Erythroblast (primary cell): ENCODE measurements around the gene ZFP1.

Experiments
- GATA1 ChIP-seq: IDR thresholded peaks from 2 replicates; pipeline ENCODE4 v1.6.1; 2011; ENCODE audit warnings: low read depth, mild to moderate bottlenecking, control low read depth, low read length, moderate library complexity
- POLR2A ChIP-seq: IDR thresholded peaks from 2 replicates; pipeline ENCODE4 v1.6.1; 2011; ENCODE audit warnings: mild to moderate bottlenecking, low read length

DNA sequence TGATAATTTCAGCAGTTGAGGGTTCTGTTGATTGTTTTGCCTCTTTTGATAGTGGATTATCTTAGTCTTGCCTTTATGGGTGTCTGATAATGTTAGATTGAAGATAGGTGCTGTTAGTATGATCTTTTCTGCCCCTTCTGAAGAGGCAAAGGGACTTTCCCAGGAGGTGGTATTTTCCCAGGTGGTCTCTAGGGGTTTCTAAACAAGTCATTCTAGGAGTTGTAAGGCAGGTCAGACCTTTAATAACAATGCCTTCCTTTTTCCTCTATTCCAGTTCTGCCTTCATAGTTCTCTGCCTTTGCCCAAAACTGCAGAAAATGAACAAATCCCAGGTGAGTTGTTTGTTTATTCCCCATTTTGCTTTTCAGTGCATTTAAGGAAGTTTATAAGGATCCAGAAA, 4.3 kb downstream of the ZFP1 start:
- TF ChIP-seq POLR2A: no peak
- no peak for TF ChIP-seq GATA1
